H9 (cell line): Measurements from ENCODE around the gene MICAL2. TPM values are rescaled to one million over a fixed set of nuclear protein-coding genes. Genes with fewer than 3 reads are reported as not detected.

Source experiments
- DNase-seq: peaks from one replicate; pipeline ENCODE4 v3.0.0-alpha.2; 2017
- H2AFZ ChIP-seq: one replicate; pipeline ENCODE4 v1.6.1; 2013; ENCODE audit warnings: mild to moderate bottlenecking, low read length, control low read depth, moderate library complexity
- H2AK5ac ChIP-seq: 2 replicates; pipeline ENCODE4 v1.6.1; 2013; ENCODE audit warnings: low read length, control low read depth, mixed read lengths; ENCODE audit not compliant: insufficient read length
- H2BK120ac ChIP-seq: one replicate; pipeline ENCODE4 v1.6.1; 2013; ENCODE audit warnings: low read depth, mild to moderate bottlenecking, low read length, control low read depth, inconsistent platforms; ENCODE audit not compliant: poor library complexity, severe bottlenecking
- H2BK12ac ChIP-seq: 2 replicates; pipeline ENCODE4 v1.6.1; 2013; ENCODE audit warnings: low read length, control low read depth, mixed read lengths, low read depth; ENCODE audit not compliant: insufficient read length
- H2BK15ac ChIP-seq: 2 replicates; pipeline ENCODE4 v1.6.1; 2013; ENCODE audit warnings: low read depth, low read length, control low read depth
- H2BK20ac ChIP-seq: one replicate; pipeline ENCODE4 v1.6.1; 2013; ENCODE audit warnings: low read depth, mild to moderate bottlenecking, low read length, control low read depth, inconsistent platforms; ENCODE audit not compliant: poor library complexity, severe bottlenecking
- H2BK5ac ChIP-seq: 2 replicates; pipeline ENCODE4 v1.6.1; 2013; ENCODE audit warnings: low read length, control low read depth, mixed read lengths; ENCODE audit not compliant: insufficient read length
- H3K14ac ChIP-seq: 2 replicates; pipeline ENCODE4 v1.6.1; 2013; ENCODE audit warnings: low read length, control low read depth; ENCODE audit not compliant: insufficient read depth
- H3K18ac ChIP-seq: 2 replicates; pipeline ENCODE4 v1.6.1; 2013; ENCODE audit warnings: low read depth, mild to moderate bottlenecking, mixed read lengths, low read length, control low read depth; ENCODE audit not compliant: insufficient read length
- H3K23ac ChIP-seq: 2 replicates; pipeline ENCODE4 v1.6.1; 2013; ENCODE audit warnings: low read length, control low read depth, mixed read lengths, low read depth; ENCODE audit not compliant: insufficient read length
- H3K23me2 ChIP-seq: 2 replicates; pipeline ENCODE4 v1.6.1; 2013; ENCODE audit warnings: low read depth, mild to moderate bottlenecking, mixed read lengths, low read length, control low read depth; ENCODE audit not compliant: insufficient read length, poor library complexity, severe bottlenecking
- H3K27ac ChIP-seq: 2 replicates; pipeline ENCODE4 v1.5.1; 2013; ENCODE audit warnings: low read length, control low read depth, mixed read lengths, low read depth; ENCODE audit not compliant: insufficient read length
- H3K27me3 ChIP-seq: 2 replicates; pipeline ENCODE4 v1.6.1; 2013; ENCODE audit warnings: low read length, control low read depth, inconsistent platforms; ENCODE audit not compliant: insufficient read depth
- H3K4ac ChIP-seq: 2 replicates; pipeline ENCODE4 v1.6.1; 2013; ENCODE audit warnings: low read depth, mild to moderate bottlenecking, control low read depth, inconsistent platforms, low read length, moderate library complexity
- H3K4me1 ChIP-seq: 2 replicates; pipeline ENCODE4 v1.6.1; 2013; ENCODE audit warnings: low read length, control low read depth, inconsistent platforms; ENCODE audit not compliant: insufficient read depth
- H3K4me2 ChIP-seq: 2 replicates; pipeline ENCODE4 v1.6.1; 2013; ENCODE audit warnings: low read length, control low read depth, mixed read lengths; ENCODE audit not compliant: insufficient read length, insufficient read depth
- H3K56ac ChIP-seq: 2 replicates; pipeline ENCODE4 v1.6.1; 2013; ENCODE audit warnings: low read depth, mild to moderate bottlenecking, mixed read lengths, low read length, control low read depth; ENCODE audit not compliant: insufficient read length
- H3K79me1 ChIP-seq: 2 replicates; pipeline ENCODE4 v1.6.1; 2013; ENCODE audit warnings: low read depth, mild to moderate bottlenecking, moderate library complexity, low read length, control low read depth, inconsistent platforms; ENCODE audit not compliant: insufficient read depth, poor library complexity, severe bottlenecking
- H3K79me2 ChIP-seq: 2 replicates; pipeline ENCODE4 v1.6.1; 2013; ENCODE audit warnings: low read length, control low read depth, inconsistent platforms; ENCODE audit not compliant: insufficient read depth
- H3K9ac ChIP-seq: 2 replicates; pipeline ENCODE4 v1.6.1; 2013; ENCODE audit warnings: low read length, control low read depth, mixed read lengths; ENCODE audit not compliant: insufficient read length; ENCODE audit errors: extremely low read depth
- H3K9me3 ChIP-seq: one replicate; pipeline ENCODE4 v1.6.1; 2013; ENCODE audit warnings: low read depth, low read length, inconsistent platforms; ENCODE audit not compliant: control insufficient read depth
- H3T11ph ChIP-seq: one replicate; pipeline ENCODE4 v1.6.1; 2013; ENCODE audit warnings: mild to moderate bottlenecking, low read length, control low read depth, inconsistent platforms
- H4K20me1 ChIP-seq: one replicate; pipeline ENCODE4 v1.6.1; 2013; ENCODE audit not compliant: control insufficient read depth, insufficient read length, insufficient read depth
- H4K5ac ChIP-seq: 2 replicates; pipeline ENCODE4 v1.6.1; 2013; ENCODE audit warnings: low read depth, mild to moderate bottlenecking, mixed read lengths, low read length, control low read depth; ENCODE audit not compliant: insufficient read length
- H4K8ac ChIP-seq: replicated peaks from 2 replicates; pipeline ENCODE4 v1.6.1; 2013; ENCODE audit warnings: low read length, control low read depth, mixed read lengths, low read depth; ENCODE audit not compliant: insufficient read length
- H4K91ac ChIP-seq: 2 replicates; pipeline ENCODE4 v1.6.1; 2013; ENCODE audit warnings: low read depth, mild to moderate bottlenecking, moderate library complexity, mixed read lengths, low read length, control low read depth; ENCODE audit not compliant: insufficient read length
- H3K27ac Mint-ChIP-seq, 3 experiments: 2 replicates in 2 of 3; 3 replicates in 1 of 3; pipeline ENCODE4 v1.8.0; 2020 to 2021; ENCODE audit warnings: mixed read lengths in 3 of 3, mild to moderate bottlenecking in 1 of 3, moderate library complexity in 1 of 3
- H3K27me3 Mint-ChIP-seq: 2 replicates; pipeline ENCODE4 v1.8.0; 2021; ENCODE audit warnings: low read depth, mild to moderate bottlenecking, moderate library complexity, mixed read lengths
- H3K36me3 Mint-ChIP-seq, 3 experiments: 2 replicates in 2 of 3; 3 replicates in 1 of 3; pipeline ENCODE4 v1.8.0; 2020 to 2021; ENCODE audit warnings: low read depth in 3 of 3, mixed read lengths in 3 of 3; ENCODE audit not compliant: insufficient read depth in 1 of 3
- H3K4me1 Mint-ChIP-seq, 2 experiments: 2 replicates each; pipeline ENCODE4 v1.8.0; 2020; ENCODE audit warnings: mixed read lengths in 2 of 2
- H3K4me3 Mint-ChIP-seq, 2 experiments: 2 replicates in 1 of 2; 3 replicates in 1 of 2; pipeline ENCODE4 v1.8.0; 2020 to 2021; ENCODE audit warnings: mild to moderate bottlenecking in 2 of 2, mixed read lengths in 2 of 2, moderate library complexity in 1 of 2
- H3K9me3 Mint-ChIP-seq, 2 experiments: 2 replicates in 1 of 2; 3 replicates in 1 of 2; pipeline ENCODE4 v1.8.0; 2020; ENCODE audit warnings: mild to moderate bottlenecking in 2 of 2, mixed read lengths in 2 of 2, moderate library complexity in 1 of 2
- WGBS: extraction: QIAGEN DNeasy Blood & Tissue Kit; methylation state at CpG from one replicate; pipeline ENCODE4 v1.1.7; 2013; ENCODE audit warnings: missing lambda C conversion rate, low lambda C conversion rate, mixed read lengths; ENCODE audit not compliant: insufficient read length; ENCODE audit errors: extremely low coverage; 5-methylcytosine and 5-hydroxymethylcytosine counted together
- total RNA-seq: library from RNA; stranded (reverse); gene quantifications from 2 replicates; pipeline ENCODE4 v1.2.1, GENCODE V29; 2021
- TF ChIP-seq, protein P1 (sequence below): fragments of 200-600 bp; sonication (generic); conservative IDR thresholded peaks from 3 replicates; pipeline ENCODE4 v1.8.0; 2021; ENCODE audit warnings: antibody characterized with exemption, mild to moderate bottlenecking

MICAL2 gene
- total RNA-seq, 1 experiment from 2014 or later: 4.7 TPM

DNA sequence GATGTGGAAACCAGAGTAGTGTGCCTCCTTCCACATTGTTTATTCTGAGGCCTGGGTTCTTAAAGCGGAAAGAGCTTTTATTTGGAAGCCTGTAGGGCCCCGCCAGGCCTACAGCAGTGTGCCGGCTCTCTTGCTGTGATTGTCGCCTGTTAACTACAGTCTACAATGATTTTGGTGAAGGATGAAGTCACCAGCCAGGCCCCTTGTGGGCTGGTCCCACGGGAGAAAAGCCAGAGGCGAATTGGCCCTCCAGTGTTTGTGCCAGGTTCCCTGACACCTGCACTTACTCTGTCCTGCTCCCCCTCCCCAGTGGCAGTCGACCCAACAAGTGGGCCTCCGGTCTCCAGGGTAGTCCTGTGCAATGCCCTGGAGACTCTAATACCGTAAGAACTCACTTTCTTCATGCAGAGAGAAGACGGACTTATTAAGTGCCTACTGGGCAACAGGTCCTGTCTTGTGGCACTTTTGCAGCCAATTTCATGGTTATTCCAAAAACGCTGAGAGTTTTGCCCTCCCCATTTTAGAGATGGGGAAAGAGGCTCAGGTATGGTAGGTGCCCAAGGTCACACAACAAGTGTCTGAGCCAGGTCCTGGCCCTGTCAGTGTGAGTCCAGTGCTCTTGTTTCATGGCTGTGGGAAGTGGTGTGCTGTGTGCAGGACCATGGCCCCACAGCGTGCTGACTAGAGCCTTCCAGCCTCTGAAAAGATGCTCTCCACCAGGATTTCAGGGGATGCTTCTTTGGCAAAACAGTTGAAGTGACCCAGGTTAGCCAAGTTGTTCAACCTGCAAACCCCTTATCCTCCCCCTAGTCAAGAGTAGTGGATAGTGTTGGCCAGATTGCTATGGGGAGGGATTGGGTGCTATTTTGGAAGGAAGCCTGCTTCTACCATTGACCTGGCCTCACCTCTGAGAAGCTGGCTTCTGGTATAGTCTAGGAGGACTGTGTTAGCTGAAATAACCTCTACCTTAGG is 1.4 kb downstream of the MICAL2 start:
- H3K27ac Mint-ChIP-seq: no peak overlapping the region
- H4K8ac ChIP-seq: no peak overlapping the region
- no peak overlapping the region for H2BK120ac ChIP-seq
- H4K5ac ChIP-seq: no peak overlapping the region
- no peak overlapping the region for H2BK12ac ChIP-seq
- H4K20me1 ChIP-seq: no peaks in the 10 kb centered on the region
- peaks cover 8 to 9% of the 10 kb centered on the region in 2 experiments for H3K4me1 Mint-ChIP-seq
- H3K4me2 ChIP-seq: peak overlapping the region; percentile 78
- H2BK15ac ChIP-seq: no peak overlapping the region
- H3T11ph ChIP-seq: no peak overlapping the region
- no peaks in the 10 kb centered on the region for H3K36me3 Mint-ChIP-seq
- H2BK5ac ChIP-seq: no peak overlapping the region
- H3K4me3 Mint-ChIP-seq: peak overlapping the region; percentile 68 to 80; a peak in 3 of 5 replicates
- H3K23me2 ChIP-seq: peaks cover 12% of the 10 kb centered on the region
- H3K27ac ChIP-seq: no peak overlapping the region
- no peak overlapping the region for H3K56ac ChIP-seq
- H3K27me3 ChIP-seq: peaks cover 7% of the 10 kb centered on the region; the same call in 1 of the 2 replicates
- peaks cover 78% of the 10 kb centered on the region for H3K27me3 Mint-ChIP-seq
- H3K9ac ChIP-seq: no peak overlapping the region
- no peak overlapping the region for H2AK5ac ChIP-seq
- no peak overlapping the region for H3K4ac ChIP-seq
- H3K79me2 ChIP-seq: no peaks in the 10 kb centered on the region
- no CpG with 5 or more reads among the region's 12 CpGs for WGBS
- no peaks in the 10 kb centered on the region for H3K9me3 Mint-ChIP-seq
- DNase-seq: no peak
- H3K23ac ChIP-seq: no peak overlapping the region
- H3K79me1 ChIP-seq: no peaks in the 10 kb centered on the region
- no peak overlapping the region for H2AFZ ChIP-seq
- no peak overlapping the region for H2BK20ac ChIP-seq
- H4K91ac ChIP-seq: no peak overlapping the region
- no peaks in the 10 kb centered on the region for H3K4me1 ChIP-seq
- TF ChIP-seq, protein P1, sequence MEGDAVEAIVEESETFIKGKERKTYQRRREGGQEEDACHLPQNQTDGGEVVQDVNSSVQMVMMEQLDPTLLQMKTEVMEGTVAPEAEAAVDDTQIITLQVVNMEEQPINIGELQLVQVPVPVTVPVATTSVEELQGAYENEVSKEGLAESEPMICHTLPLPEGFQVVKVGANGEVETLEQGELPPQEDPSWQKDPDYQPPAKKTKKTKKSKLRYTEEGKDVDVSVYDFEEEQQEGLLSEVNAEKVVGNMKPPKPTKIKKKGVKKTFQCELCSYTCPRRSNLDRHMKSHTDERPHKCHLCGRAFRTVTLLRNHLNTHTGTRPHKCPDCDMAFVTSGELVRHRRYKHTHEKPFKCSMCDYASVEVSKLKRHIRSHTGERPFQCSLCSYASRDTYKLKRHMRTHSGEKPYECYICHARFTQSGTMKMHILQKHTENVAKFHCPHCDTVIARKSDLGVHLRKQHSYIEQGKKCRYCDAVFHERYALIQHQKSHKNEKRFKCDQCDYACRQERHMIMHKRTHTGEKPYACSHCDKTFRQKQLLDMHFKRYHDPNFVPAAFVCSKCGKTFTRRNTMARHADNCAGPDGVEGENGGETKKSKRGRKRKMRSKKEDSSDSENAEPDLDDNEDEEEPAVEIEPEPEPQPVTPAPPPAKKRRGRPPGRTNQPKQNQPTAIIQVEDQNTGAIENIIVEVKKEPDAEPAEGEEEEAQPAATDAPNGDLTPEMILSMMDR: no peak
- H3K9me3 ChIP-seq: no peaks in the 10 kb centered on the region
- H3K18ac ChIP-seq: no peak overlapping the region
- H3K14ac ChIP-seq: no peak overlapping the region
